ENCODE results near the gene C9orf72.
"Not testable (repeated sequence)": the region's sequence is repeated elsewhere in the genome, so short reads cannot be mapped to it uniquely, and the experiment has no call there.

Gene C9orf72, protein sequence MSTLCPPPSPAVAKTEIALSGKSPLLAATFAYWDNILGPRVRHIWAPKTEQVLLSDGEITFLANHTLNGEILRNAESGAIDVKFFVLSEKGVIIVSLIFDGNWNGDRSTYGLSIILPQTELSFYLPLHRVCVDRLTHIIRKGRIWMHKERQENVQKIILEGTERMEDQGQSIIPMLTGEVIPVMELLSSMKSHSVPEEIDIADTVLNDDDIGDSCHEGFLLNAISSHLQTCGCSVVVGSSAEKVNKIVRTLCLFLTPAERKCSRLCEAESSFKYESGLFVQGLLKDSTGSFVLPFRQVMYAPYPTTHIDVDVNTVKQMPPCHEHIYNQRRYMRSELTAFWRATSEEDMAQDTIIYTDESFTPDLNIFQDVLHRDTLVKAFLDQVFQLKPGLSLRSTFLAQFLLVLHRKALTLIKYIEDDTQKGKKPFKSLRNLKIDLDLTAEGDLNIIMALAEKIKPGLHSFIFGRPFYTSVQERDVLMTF

DNA sequence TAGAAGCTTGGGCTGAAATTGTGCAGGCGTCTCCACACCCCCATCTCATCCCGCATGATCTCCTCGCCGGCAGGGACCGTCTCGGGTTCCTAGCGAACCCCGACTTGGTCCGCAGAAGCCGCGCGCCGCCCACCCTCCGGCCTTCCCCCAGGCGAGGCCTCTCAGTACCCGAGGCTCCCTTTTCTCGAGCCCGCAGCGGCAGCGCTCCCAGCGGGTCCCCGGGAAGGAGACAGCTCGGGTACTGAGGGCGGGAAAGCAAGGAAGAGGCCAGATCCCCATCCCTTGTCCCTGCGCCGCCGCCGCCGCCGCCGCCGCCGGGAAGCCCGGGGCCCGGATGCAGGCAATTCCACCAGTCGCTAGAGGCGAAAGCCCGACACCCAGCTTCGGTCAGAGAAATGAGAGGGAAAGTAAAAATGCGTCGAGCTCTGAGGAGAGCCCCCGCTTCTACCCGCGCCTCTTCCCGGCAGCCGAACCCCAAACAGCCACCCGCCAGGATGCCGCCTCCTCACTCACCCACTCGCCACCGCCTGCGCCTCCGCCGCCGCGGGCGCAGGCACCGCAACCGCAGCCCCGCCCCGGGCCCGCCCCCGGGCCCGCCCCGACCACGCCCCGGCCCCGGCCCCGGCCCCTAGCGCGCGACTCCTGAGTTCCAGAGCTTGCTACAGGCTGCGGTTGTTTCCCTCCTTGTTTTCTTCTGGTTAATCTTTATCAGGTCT lies at the start of gene C9orf72:
Gene C9orf72, minus strand, starts transcription at position 564 of the 716 bp plus-strand sequence. CDS start 6,361 bp downstream, outside the sequence.
- CTCF ChIA-PET = interaction anchor here (1.0 to 1.2 kb wide), 3 partner anchors 13 to 25 kb away, joined by 3 to 4 read pairs (median 3); no protein-coding TSS in a partner anchor
- POLR2A ChIA-PET = no interaction called here

GRCh38 chr9:27622693-27623340 lies 49.5 kb upstream of the C9orf72 start:
- no peak overlapping the region for H3K4me3 ChIP-seq (ENCODE audit: low read depth, low read length)
- ChIA-PET POLR2A (no interaction called here), CTCF (no interaction called here)
- TF ChIP-seq, protein P1, sequence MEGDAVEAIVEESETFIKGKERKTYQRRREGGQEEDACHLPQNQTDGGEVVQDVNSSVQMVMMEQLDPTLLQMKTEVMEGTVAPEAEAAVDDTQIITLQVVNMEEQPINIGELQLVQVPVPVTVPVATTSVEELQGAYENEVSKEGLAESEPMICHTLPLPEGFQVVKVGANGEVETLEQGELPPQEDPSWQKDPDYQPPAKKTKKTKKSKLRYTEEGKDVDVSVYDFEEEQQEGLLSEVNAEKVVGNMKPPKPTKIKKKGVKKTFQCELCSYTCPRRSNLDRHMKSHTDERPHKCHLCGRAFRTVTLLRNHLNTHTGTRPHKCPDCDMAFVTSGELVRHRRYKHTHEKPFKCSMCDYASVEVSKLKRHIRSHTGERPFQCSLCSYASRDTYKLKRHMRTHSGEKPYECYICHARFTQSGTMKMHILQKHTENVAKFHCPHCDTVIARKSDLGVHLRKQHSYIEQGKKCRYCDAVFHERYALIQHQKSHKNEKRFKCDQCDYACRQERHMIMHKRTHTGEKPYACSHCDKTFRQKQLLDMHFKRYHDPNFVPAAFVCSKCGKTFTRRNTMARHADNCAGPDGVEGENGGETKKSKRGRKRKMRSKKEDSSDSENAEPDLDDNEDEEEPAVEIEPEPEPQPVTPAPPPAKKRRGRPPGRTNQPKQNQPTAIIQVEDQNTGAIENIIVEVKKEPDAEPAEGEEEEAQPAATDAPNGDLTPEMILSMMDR (IDR thresholded peaks at IDR 0.05; ENCODE audit: insufficient read depth, low read length, missing control alignments) = no peak
- DNase-seq (ENCODE audit: low read depth, low spot score) = no peak

More for the DNA sequence above, at the start of gene C9orf72:
- DNase-seq (ENCODE audit: low read depth, low spot score) = no peak
- peak within 1 kb of the TSS; percentile 71 for H3K4me3 ChIP-seq (ENCODE audit: low read depth, low read length)
- TF ChIP-seq, protein P1 (IDR thresholded peaks at IDR 0.05; ENCODE audit: insufficient read depth, low read length, missing control alignments) = no peak

DNA sequence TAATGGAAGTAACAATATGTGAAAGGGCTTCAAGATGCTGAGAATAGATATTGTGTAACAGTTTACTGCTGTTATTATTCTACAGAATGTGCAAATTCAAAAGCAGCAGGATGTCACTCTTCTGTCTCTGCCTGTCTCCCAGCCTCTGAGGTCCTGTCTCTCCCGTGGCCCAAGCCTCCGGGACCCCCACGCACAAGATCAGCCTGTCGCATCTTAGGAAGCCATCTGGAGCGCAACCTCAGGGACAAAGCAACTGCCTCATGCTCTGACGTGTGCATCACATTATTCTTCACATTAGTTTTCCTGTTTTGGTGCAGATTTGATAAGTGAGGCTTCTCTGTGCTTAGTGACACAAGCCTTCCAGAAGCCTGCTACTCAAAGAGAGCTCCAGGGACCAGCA lies 46.5 kb upstream of the C9orf72 start:
- TF ChIP-seq, protein P1 (IDR thresholded peaks at IDR 0.05; ENCODE audit: insufficient read depth, low read length, missing control alignments) = no peak
- DNase-seq (ENCODE audit: low read depth, low spot score) = no peak
- POLR2A ChIA-PET = no interaction called here
- CTCF ChIA-PET = no interaction called here
- no peak overlapping the region for H3K4me3 ChIP-seq (ENCODE audit: low read depth, low read length)

GRCh38 chr9:27618066-27618465 lies 44.8 kb upstream of the C9orf72 start:
- CTCF ChIA-PET = no interaction called here
- POLR2A ChIA-PET = no interaction called here
- TF ChIP-seq, protein P1 (IDR thresholded peaks at IDR 0.05; ENCODE audit: insufficient read depth, low read length, missing control alignments) = no peak
- H3K4me3 ChIP-seq (ENCODE audit: low read depth, low read length) = no peak overlapping the region
- no peak for DNase-seq (ENCODE audit: low read depth, low spot score)

DNA sequence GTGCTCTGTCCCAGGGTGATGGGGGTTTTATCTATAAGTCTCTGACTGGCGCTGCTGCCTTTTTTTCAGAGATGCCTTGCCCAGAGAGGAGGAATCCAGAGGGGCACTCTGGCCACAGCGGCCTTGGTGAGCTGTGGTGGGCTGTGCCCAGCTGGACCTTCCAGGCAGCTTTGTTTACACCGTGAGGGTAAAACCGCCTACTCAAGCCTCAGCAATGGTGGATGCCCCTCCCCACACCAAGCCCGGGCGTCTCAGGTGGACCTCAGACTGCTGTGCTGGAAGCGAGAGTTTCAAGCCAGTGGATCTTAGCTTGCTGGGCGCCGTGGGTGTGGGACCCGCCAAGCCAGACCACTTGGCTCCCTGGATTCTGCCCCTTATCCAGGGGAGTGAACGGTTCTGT lies 41.3 kb upstream of the C9orf72 start:
- TF ChIP-seq, protein P1 (IDR thresholded peaks at IDR 0.05; ENCODE audit: insufficient read depth, low read length, missing control alignments) = no peak
- DNase-seq (ENCODE audit: low read depth, low spot score) = no peak
- POLR2A ChIA-PET = no interaction called here
- H3K4me3 ChIP-seq (ENCODE audit: low read depth, low read length) = no peak overlapping the region
- CTCF ChIA-PET = no interaction called here

DNA sequence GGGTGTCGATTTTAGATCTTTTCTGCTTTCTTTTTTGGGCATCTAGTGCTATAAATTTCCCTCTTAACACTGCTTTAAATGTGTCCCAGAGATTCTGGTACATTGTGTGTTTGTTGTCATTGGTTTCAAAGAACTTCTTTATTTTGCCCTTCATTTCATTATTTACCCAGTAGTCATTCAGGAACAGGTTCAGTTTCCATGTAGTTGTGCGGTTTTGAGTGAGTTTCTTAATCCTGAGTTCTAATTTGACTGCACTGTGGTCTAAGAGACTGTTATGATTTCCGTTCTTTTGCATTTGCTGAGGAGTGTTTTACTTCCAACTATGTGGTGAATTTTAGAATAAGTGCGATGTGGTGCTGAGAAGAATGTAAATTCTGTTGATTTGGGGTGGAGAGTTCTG lies 38.8 kb upstream of the C9orf72 start:
- CTCF ChIA-PET; H3K4me3 ChIP-seq (ENCODE audit: low read depth, low read length); POLR2A ChIA-PET; DNase-seq (ENCODE audit: low read depth, low spot score): not testable (repeated sequence)
